Body of pancreas (tissue), 4 donors: ENCODE results near the gene ZNF175. TPM values are rescaled to one million over a fixed set of nuclear protein-coding genes. Genes with fewer than 3 reads are reported as not detected.

Experiments
- ATAC-seq: fragments of 150-250 bp; one replicate; pipeline ENCODE4 v1.9.1; 2016
- DNase-seq, 4 donors: peaks; one replicate each; pipeline ENCODE4 v3.0.0-alpha.2; 2019
- H3K27ac ChIP-seq, 4 donors: fragments of 200-600 bp; sonication (generic); 1 replicate in 3 of 4; 2 replicates in 1 of 4; pipeline versions ENCODE4 v1.5.1 to v1.6.1; 2016 to 2019; ENCODE audit warnings: mild to moderate bottlenecking in 1 of 4, mixed read lengths in 1 of 4, moderate library complexity in 1 of 4
- H3K27me3 ChIP-seq, 2 donors: fragments of 200-600 bp; sonication (generic); one replicate each; pipeline ENCODE4 v1.6.0; 2016; ENCODE audit warnings: mild to moderate bottlenecking in 1 of 2
- H3K36me3 ChIP-seq, 2 donors: fragments of 200-600 bp; sonication (generic); replicated peaks in 1 of 2; 2 replicates each; pipeline ENCODE4 v1.5.1; 2016; ENCODE audit warnings: low read depth in 2 of 2; ENCODE audit not compliant: insufficient read depth in 1 of 2
- H3K4me1 ChIP-seq: fragments of 200-600 bp; sonication (generic); one replicate; pipeline ENCODE4 v1.6.0; 2016
- H3K4me3 ChIP-seq, 2 donors: fragments of 200-600 bp; sonication (generic); 1 replicate in 1 of 2; 2 replicates in 1 of 2; pipeline ENCODE4 v1.5.1; 2016 to 2019
- H3K9me3 ChIP-seq, 3 donors: fragments of 200-600 bp; sonication (generic); 1 replicate in 2 of 3; 2 replicates in 1 of 3; pipeline ENCODE4 v1.5.1; 2016
- POLR2A ChIP-seq, 3 donors: fragments of 450-650 bp; IDR thresholded peaks; one replicate each; pipeline ENCODE4 v1.6.1; 2016; ENCODE audit warnings: antibody characterized with exemption in 3 of 3, mild to moderate bottlenecking in 2 of 3
- WGBS, 2 donors: methylation state at CpG; one replicate each; pipeline ENCODE4 v1.1.5; 2017; 5-methylcytosine and 5-hydroxymethylcytosine counted together
- intact Hi-C: fragments of 100-400 bp; cut with DNase I; formaldehyde crosslinking; loops from one replicate; pipeline ENCODE4 v1.15.1; 2023
- total RNA-seq, 2 donors: library from RNA; depleted of rRNA; stranded (reverse); fragments of >200 nt; gene quantifications; one replicate each; pipeline ENCODE4 v1.1.0, GENCODE V29; 2016
- TF ChIP-seq, protein P1 (sequence below), 7 experiments: fragments of 450-650 bp in 4 of 7; fragments of 200-600 bp in 3 of 7; sonication (generic) in 3 of 7; IDR thresholded peaks; one replicate each; pipeline ENCODE4 v1.5.1; 2016 to 2019; ENCODE audit warnings: antibody characterized with exemption in 7 of 7

Gene ZNF175
- total RNA-seq, 2 donors from 2014 or later = 4.3 to 5.2 TPM

DNA sequence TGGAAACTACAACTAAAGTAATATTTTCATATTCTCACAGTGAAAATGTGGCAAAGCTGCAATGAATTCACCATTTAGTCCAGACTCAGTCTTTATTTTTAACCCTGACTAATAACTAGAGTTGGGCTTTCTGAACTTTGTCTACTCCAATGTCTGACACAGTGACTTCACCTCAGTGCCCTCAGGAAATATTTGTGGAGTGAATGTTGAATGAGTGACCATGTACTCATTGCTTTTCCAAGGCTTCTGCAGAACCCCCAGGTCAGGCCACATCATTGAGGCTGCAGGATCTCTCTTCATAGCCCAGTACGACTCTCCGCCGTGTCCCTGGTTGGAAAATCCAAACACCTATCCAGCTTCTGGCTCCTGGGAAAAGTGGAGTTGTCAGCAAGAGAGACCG is 1.8 kb downstream of the ZNF175 start:
- intact Hi-C loops = no loop called here
- Histone ChIP-seq H3K4me3 (no peak overlapping the region), H3K4me1 (peaks cover 18% of the 10 kb centered on the region), H3K27me3 (no peaks in the 10 kb centered on the region), H3K27ac (no peak overlapping the region), H3K9me3 (no peaks in the 10 kb centered on the region), H3K36me3 (no peaks in the 10 kb centered on the region)
- 75 to 92% methylated on average over 4 of the region's 4 CpGs for WGBS, 2 donors
- ATAC-seq = no peak
- no peak for DNase-seq
- TF ChIP-seq, protein P1, sequence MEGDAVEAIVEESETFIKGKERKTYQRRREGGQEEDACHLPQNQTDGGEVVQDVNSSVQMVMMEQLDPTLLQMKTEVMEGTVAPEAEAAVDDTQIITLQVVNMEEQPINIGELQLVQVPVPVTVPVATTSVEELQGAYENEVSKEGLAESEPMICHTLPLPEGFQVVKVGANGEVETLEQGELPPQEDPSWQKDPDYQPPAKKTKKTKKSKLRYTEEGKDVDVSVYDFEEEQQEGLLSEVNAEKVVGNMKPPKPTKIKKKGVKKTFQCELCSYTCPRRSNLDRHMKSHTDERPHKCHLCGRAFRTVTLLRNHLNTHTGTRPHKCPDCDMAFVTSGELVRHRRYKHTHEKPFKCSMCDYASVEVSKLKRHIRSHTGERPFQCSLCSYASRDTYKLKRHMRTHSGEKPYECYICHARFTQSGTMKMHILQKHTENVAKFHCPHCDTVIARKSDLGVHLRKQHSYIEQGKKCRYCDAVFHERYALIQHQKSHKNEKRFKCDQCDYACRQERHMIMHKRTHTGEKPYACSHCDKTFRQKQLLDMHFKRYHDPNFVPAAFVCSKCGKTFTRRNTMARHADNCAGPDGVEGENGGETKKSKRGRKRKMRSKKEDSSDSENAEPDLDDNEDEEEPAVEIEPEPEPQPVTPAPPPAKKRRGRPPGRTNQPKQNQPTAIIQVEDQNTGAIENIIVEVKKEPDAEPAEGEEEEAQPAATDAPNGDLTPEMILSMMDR (IDR thresholded peaks at IDR 0.05) = no peak
- TF ChIP-seq POLR2A (IDR thresholded peaks at IDR 0.05) = no peak

DNA sequence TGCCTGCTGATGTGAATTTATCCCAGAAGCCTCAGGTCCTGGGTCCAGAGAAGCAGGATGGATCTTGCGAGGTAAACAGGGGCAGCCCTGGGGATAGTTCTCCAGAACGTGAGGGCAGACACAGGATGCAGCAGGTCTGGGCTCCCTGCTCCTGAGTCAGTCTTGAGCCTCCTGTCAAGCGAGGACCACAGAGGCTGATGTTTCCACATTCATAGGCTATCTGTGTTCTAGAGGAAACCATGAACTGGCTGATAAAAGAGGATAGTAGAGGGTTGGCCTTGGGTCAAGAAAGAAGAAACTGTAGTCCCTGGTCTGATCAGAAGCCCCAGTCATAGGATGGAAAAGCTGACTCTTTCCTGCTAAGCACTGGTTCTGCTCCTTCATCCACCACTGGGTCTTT is 2.2 kb downstream of the ZNF175 start:
- peaks cover 18% of the 10 kb centered on the region for H3K4me1 ChIP-seq
- no peaks in the 10 kb centered on the region for H3K36me3 ChIP-seq
- no peak overlapping the region for H3K27ac ChIP-seq
- H3K27me3 ChIP-seq = no peaks in the 10 kb centered on the region
- no peaks in the 10 kb centered on the region for H3K9me3 ChIP-seq
- intact Hi-C loops = no loop called here
- 82 to 91% methylated on average over 3 of the region's 3 CpGs for WGBS, 2 donors
- H3K4me3 ChIP-seq = no peak overlapping the region
- no peak for TF ChIP-seq POLR2A (IDR thresholded peaks at IDR 0.05)
- TF ChIP-seq, protein P1 (IDR thresholded peaks at IDR 0.05) = no peak
- DNase-seq = no peak
- no peak for ATAC-seq

DNA sequence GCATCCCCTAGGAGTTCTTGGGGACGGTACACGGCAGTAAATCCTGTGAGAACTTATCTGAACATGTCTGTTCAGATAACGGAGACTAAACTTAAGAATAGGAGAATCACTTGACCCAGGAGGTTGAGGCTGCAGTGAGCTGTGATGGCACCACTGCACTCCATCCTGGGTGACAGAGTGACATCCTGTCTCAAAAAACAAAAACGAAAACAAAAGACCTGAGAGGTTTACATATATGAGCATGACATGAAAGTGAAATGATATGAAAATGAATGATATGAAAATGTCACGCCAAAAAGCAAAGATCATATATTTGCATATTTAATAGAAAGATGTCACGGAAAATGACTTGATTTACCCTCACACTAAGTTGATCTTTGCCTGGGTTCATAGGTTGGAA is 5.8 kb downstream of the ZNF175 start:
- WGBS, 2 donors = 92 to 95% methylated on average over 6 of the region's 6 CpGs
- Histone ChIP-seq H3K36me3 (peaks cover 0 to 5% of the 10 kb centered on the region in 2 donors), H3K4me3 (no peak overlapping the region), H3K9me3 (no peaks in the 10 kb centered on the region), H3K27me3 (no peaks in the 10 kb centered on the region), H3K4me1 (peaks cover 15% of the 10 kb centered on the region), H3K27ac (no peak overlapping the region)
- intact Hi-C loops = no loop called here
- TF ChIP-seq, protein P1 (IDR thresholded peaks at IDR 0.05) = no peak
- no peak for DNase-seq
- ATAC-seq = no peak

DNA sequence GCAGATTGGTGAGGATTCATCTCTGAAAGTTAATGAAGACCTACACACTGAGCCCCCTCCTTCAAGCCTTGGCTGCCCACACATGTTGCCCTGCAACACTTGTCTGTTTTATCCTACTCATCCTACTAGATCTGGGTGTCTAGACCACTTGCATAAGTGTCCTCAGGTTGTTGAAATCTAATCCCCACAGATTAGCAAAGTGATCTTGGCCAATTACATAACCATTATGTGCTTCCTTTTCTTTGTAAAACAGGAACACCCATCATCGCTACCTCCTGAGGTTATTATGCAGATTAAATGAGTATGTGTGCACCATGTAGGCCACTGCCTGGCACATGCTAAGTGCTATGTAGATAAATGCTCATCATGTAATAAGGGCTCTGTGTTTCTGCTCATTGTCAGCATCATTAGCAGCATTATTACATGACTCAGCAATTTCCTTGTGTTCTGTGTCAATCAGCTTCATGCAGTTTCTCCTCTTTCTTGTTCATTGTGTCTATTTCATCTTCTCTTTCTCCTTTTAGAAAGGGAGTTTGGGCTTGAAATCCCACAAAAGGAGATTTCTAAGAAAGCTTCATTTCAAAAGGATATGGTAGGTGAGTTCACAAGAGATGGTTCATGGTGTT is 15.1 kb downstream of the ZNF175 start:
- WGBS, 2 donors = 82 to 100% methylated on average over 1 of the region's 1 CpG
- ATAC-seq (no peak), DNase-seq (no peak)
- H3K27me3 ChIP-seq = no peaks in the 10 kb centered on the region
- no peak overlapping the region for H3K4me3 ChIP-seq
- no peaks in the 10 kb centered on the region for H3K4me1 ChIP-seq
- TF ChIP-seq POLR2A (IDR thresholded peaks at IDR 0.05) = no peak
- TF ChIP-seq, protein P1 (IDR thresholded peaks at IDR 0.05) = no peak
- no peak overlapping the region for H3K27ac ChIP-seq
- peaks cover 0 to 9% of the 10 kb centered on the region in 2 donors for H3K36me3 ChIP-seq
- H3K9me3 ChIP-seq = peaks cover 0 to 21% (median 0%) of the 10 kb centered on the region in 3 donors
- intact Hi-C loops = no loop called here

DNA sequence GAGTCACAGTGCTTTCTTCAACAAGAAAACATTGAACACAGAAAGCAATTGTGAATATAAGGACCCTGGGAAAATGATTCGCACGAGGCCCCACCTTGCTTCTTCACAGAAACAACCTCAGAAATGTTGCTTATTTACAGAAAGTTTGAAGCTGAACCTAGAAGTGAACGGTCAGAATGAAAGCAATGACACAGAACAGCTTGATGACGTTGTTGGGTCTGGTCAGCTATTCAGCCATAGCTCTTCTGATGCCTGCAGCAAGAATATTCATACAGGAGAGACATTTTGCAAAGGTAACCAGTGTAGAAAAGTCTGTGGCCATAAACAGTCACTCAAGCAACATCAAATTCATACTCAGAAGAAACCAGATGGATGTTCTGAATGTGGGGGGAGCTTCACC is 15.7 kb downstream of the ZNF175 start:
- 95% methylated on average over 4 of the region's 4 CpGs for WGBS, 2 donors
- no peak for ATAC-seq
- intact Hi-C loops = no loop called here

More for the DNA sequence above, 15.7 kb downstream of the ZNF175 start:
- Histone ChIP-seq H3K36me3 (peaks cover 0 to 5% of the 10 kb centered on the region in 2 donors), H3K4me1 (no peaks in the 10 kb centered on the region), H3K27ac (no peak overlapping the region), H3K9me3 (peaks cover 0 to 21% (median 0%) of the 10 kb centered on the region in 3 donors), H3K27me3 (no peaks in the 10 kb centered on the region), H3K4me3 (no peak overlapping the region)
- no peak for DNase-seq
- no peak for TF ChIP-seq POLR2A (IDR thresholded peaks at IDR 0.05)
